ENCODE measurements around the gene YPEL3.
A peak's percentile ranks its signal among the peaks of the same experiment; 100 is the strongest.

The YPEL3 gene

GRCh38 chr16:30090610-30091331 lies 5.2 kb downstream of the YPEL3 start:
- no peak for DNase-seq (ENCODE audit: low read depth in 2 of 2)

- no peak for DNase-seq (ENCODE audit: low read depth in 2 of 2)
These were observed 7.0 kb downstream of the YPEL3 start for GRCh38 chr16:30088832-30089624.

GRCh38 chr16:30088237-30088831 lies 7.7 kb downstream of the YPEL3 start:
- DNase-seq (ENCODE audit: low read depth in 2 of 2) = no peak

DNA sequence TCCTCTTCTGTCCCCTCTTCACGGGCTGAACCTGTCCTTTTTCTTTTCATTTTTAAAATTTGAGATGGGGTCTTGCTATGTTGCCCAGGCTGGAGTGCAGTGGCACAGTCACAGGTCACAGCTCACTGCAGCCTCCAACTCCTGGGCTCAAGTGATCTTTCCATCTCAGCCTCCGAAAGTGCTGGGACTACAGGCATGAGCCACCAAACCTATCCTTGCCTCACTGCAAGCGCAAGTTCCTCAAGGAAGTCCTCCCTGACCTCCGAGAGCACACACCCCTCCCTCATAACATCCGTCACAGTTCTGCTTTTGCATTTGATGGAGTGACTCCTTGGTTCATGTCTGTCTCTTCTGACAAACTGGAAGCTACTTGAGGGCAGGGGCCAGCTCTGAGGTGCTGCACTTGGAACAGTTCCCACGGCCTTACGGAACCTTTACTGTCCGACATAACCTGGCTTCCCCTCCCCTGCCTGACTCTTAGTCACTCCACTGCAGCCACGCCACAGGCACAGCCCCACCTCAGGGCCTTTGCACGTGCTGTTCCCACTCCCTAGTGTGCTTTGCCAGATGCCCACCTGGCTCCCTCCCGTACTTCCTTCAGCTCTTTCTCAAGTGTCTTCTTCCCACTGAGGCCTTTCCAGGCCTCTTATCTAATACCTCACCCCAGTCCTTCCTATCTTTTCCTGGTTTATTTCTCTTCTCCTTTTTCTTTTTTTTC lies 8.7 kb downstream of the YPEL3 start:
- DNase-seq (ENCODE audit: low read depth in 2 of 2) = no peak

- DNase-seq (ENCODE audit: low read depth in 2 of 2) = no peak
These were observed 9.5 kb downstream of the YPEL3 start for GRCh38 chr16:30086291-30087140.

GRCh38 chr16:30085820-30086219 lies 10.2 kb downstream of the YPEL3 start:
- no peak for DNase-seq (ENCODE audit: low read depth in 2 of 2)

- no peak for DNase-seq (ENCODE audit: low read depth in 2 of 2)
These were observed 10.8 kb downstream of the YPEL3 start for GRCh38 chr16:30085247-30085646.

GRCh38 chr16:30084816-30085159 lies 11.2 kb downstream of the YPEL3 start:
- DNase-seq (ENCODE audit: low read depth in 2 of 2) = no peak

DNA sequence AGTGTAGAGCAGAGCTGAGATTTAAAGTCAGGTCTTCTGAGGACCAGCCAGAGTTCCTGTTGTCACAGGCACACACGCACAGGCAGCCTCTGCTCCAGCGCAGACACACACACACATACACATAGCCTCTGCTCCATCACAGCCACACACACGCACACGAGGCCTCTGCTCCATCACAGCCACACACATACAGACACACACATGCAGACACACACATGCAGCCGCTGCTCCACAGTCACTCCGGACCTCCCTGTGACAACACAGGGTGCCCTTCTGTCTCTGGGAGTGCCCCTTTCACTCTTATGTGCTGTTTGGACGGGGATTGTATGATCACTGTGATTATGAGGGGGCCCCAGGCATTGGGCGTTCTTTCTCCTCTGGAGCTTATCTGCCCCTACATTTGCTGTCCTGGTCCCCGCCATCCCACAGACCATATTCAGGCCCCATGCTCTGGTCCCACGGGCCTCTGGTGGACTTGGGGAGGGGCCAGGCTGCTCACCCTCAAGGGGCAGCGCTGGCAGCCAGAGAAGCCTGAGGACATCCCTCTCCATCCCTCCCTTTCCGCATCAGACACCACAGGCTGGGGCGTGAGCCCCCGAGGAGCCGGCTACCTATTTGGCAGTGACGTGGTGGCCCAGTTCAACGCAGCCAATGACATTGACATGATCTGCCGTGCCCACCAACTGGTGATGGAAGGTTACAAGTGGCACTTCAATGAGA lies 11.8 kb downstream of the YPEL3 start:
- no peak for DNase-seq (ENCODE audit: low read depth in 2 of 2)

- DNase-seq (ENCODE audit: low read depth in 2 of 2) = no peak
These were observed 12.6 kb downstream of the YPEL3 start for GRCh38 chr16:30083216-30084055.

- DNase-seq (ENCODE audit: low read depth in 2 of 2) = no peak
These were observed 13.4 kb downstream of the YPEL3 start for GRCh38 chr16:30082545-30083090.

GRCh38 chr16:30079480-30079879 lies 16.5 kb downstream of the YPEL3 start:
- DNase-seq (ENCODE audit: low read depth in 2 of 2) = no peak

DNA sequence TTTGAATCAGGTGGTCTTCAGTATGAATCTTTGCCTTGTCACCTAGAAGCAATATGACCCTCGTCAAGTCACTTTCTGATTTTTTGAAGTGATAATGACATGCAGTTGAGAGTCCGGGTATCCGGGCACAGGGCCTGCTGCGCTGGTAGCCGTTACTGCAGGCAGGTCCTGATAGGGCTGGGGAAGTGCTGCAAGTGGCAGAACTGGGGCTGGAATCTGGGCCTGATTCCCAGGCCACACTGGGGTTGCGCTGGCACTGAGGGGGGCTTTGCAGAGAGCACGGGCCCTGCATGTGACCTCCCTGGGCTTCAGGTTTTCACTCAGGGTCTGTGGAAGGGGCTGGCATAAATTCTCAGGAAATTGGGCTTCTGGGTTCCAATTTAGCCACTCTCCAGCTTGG lies 17.3 kb downstream of the YPEL3 start:
- DNase-seq (ENCODE audit: low read depth in 2 of 2) = no peak

GRCh38 chr16:30077656-30078055 lies 18.4 kb downstream of the YPEL3 start:
- DNase-seq (ENCODE audit: low read depth in 2 of 2) = no peak

- no peak for DNase-seq (ENCODE audit: low read depth in 2 of 2)
These were observed 19.7 kb downstream of the YPEL3 start for GRCh38 chr16:30076276-30076791.

DNA sequence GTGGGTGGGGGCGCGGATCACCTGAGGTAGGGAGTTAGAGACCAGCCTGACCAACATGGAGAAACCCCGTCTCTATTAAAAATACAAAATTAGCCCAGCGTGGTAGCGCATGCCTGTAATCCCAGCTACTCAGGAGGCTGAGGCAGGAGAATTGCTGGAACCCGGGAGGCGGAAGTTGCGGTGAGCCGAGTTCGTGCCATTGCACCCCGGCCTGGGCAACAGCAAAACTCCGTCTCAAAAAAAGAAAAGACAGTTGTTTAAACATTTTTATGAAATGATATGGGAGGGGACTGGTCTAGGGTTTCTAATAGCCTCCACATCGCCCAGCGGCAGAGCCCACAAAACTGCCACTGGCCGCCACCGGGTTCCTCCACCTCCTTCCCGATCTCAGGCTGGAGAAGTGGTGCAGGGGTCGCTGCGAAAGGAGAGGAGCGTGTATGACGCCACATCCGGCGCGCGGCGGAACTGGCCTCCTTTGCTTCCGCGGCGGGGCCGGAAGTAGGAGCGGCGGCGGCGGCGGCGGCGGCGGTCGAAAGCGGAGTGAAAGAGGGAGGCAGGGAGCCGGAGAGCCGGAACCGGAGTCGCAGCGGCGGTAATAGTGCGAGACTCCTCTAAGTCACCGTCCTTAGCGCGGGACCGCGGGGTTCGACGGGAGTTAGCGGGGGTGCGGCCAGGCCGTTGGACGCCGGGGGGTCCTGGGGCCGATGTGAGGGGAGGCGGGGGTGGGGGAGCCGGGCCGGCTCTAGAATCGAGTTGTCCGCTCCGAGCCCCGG lies 20.3 kb downstream of the YPEL3 start, which contains the start of gene PPP4C:
PPP4C (plus strand) TSS at position 492 of the 773 bp plus-strand sequence. CDS start 384 bp downstream, outside the sequence.
- peak; percentile 59 to 64 for DNase-seq (ENCODE audit: low read depth in 2 of 2)

DNA sequence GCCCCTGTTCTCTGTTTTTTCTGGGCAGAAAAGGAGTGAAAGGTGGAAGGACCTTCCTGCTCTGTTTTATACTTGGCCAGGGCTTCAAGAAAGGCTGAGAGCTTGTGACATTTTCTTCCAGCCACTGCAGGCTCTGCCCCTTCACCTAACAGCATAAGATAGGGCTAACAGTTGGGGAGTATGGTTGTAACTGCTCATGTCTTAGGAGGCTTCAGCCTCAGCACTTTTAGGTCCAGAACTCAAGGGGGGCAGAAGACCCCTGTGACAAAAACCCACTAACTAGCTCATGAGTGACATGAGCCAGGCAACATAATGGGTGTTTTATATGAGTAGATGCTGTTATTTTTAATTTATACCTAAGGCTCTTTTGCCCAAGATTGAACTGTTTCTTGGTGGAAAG lies 25.5 kb downstream of the YPEL3 start:
- no peak for DNase-seq (ENCODE audit: low read depth in 2 of 2)

Measured in fibroblast of skin of left biceps (primary cell).